NCI-H1105 treated with DMSO at 0.1 percent for 48 hours (cell line): ENCODE measurements around the gene RNF208.

Experiments used
- DNase-seq: peaks from one replicate; lab custom pipeline; 2025; lab: John Stamatoyannopoulos, UW

The RNF208 gene

DNA sequence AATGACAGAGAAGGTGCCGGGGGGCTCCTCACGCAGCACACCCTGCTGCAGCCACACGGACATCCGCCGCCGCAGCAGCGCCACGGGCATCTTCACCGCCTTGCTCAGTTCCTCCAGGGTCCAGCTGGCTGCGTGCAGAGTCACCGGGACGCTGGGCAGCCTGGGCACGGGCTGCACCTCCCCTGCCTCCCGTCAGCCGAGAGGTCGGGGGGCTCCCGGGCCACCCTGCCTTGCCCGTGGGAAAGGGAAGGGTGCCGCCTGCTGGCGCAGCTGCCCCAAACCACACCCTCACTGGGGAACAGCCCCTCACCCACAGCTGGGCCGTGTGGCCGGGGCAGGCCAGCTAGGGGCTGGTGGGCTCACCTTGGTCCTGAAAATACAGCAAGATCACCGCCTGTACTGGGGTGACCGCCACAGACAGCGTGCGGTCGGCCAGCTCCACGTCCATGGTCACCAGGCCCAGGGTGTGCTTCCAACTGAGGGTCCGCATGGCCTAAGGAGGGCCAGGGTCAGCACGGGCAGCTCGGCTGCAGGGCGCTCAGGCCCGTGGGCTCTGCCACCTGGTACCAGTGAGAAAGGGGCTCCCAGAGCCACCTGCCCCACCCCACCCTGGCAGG, 46.6 kb downstream of the RNF208 start:
- DNase-seq, result no peak

DNA sequence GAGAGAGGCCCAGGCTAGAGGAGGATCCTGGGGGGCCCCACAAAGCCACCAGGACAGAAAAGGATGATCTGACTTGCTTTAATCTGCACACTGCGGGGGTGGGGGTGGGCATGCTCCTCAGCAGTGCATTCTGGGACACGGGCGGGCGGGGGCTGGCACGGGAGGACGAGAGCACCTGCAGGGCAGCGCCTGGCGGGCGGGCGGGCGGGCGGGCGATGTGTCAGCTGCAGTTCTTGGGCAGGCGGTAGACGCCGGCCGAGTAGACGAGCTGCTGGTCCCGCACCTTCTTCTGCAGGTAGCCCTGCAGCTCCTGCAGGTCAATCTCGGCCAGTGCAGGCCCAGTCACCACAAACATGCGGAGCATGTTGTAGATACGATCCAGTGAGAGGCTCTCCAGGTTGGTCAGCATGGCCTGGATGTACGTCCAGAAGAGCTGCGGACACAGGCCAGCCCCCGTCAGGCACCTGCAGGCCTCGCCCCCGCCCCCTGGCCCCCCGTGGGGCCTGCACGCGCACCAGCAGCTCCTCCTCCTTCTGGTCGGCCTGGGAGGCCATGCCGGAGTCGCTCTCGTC, 47.2 kb downstream of the RNF208 start:
- no peak for DNase-seq

DNA sequence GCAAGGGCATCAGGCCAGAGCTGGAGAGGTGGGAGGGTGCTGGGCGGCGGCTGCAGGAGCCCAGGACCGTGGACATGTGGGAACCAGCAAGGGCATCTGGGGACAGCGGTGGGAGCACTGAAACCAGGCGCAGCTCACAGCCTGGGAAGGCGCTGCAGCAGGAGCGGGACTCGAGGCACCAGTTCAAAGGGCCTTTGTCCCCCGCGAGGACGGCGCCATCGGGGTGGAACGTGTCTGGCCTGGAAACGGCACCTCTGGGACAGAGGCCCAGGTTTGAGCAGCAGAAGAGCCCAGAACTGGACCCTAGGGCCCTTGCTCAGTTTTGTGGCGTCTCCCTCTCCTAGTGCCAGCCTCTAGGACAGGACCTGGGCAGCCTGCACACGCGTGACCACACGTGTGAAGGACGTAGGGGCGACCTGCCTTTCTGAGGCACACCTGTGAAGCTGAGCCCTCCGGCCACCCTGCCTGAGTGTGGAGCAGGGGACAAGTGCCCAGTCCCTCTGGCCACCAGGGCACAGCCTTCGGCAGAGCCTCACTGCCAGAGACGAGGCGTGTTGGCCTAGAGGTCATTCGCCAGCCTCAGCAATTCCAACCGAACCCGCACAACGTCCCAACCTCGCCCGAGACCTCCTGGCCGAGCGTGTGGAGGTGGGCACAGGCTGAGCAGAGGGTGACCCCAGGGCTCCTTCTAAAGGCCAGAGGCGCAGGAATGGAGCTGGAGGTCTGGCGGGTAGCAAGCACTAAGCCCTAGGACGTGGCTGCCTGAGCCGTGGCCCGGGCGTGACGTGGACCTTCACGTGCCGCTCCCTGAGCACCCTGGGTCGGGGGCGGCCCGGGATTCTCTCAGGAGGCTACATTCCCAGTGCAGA, 48.0 kb downstream of the RNF208 start:
- DNase-seq, result no peak

DNA sequence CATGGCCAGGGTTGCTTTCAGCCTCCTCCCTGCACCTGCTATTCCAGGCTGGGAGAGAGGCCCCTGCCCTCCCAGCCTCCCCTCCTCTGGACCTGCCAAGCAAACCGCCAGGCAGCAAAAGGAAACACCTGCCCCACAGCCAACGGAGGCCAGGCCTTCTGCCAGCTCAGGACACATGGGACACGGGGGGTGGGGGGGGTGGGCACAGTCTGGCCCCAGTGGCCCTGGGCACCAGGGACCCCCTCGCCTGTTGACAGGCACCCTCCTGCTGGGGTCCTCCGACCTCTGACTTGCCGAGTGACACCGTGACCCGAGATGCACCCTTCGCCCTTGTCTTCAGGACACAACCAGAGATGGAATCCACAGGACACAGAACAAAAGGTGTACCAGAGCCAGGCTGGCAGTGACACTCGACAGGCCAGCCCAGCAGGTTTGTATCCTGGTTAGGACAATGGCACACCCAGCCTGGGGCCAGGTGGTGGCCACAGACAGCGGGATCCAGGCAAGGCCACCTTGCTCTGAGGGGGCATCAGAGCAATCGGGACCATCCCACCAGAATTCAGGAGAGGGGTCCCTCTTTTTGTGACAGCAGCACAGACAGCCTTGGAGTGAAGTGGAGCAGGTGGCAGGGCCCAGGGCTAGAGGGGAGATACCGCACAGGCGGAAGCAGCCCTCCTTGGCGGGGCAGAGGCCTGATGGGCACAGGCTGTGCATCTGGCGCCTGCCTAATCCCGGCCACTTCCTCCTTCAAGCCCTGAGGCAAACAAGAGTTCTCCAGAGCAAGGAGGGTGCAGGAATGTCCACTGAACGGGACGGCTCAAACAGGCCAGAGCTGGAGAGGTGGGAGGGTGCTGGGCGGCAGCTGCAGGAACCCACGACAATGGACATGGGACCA, 48.9 kb downstream of the RNF208 start:
- no peak for DNase-seq

DNA sequence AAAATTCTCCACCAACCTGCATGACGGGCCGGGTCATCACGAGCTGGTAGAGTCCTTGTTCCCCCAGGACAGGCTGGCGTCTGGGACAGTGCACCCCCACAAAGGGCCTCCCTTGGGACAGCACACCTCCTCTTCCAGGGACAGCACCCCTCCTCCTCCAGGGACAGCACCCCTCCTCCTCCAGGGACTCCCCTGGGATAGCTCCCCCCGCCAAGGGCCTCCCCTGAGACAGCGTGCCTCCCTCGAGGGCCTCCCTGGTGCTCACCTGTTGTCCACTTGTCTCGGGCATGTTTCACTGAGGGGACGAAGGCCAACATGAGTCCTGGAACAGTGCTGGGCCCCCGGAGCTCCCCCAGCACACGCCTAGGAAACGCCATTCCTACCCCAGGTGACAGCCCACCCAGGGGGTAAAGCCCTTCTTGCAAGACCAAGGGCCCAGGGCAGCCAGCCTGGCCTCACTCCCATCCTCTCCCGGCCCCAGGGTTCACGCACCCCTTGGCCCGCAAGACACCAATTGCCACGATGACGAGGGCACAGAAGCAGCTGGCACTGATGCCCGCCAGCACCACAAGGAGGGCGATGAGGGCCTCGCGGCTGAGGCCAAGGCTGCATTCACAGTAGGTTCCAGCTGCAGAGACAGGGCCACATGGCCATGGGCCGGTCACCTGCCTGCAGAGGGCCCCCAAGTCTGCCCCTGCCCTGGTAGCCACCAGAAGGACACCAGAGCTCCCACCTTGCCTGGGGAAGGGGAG, 50.7 kb downstream of the RNF208 start:
- no peak for DNase-seq

DNA sequence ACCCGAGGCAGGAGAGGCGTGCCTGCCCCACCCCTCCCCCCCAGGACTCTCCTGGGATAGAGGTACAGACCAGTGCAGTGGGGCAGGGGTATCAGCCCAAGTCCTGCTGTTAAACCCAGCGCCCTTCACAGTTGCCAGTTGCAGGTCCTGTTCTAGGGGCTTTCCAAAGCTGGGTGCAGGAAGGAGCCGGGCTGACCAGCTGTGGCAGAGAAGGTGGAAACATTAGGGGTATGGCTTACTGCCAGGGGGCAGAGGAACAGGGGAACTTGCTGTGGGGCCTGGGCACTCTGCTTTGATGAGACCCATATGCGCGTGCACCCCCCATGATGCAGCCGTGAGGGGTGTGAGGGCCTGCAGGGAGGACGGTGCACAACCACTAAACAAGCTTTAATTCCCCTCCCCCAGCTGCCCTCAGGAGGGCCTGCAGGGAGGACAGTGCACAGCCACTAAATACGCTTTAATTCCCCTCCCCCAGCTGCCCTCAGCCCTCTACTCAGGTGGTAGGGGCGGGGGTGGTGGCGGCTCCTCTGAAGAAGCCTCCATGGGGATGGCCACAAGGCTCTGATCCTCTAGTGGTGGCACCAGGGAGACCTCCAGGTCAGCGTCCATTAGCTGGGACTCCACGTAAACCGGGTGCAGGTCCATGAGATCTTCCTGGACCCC, 51.4 kb downstream of the RNF208 start:
- DNase-seq, result no peak
